Astrocyte (in vitro differentiated cells and primary cell): ENCODE measurements around the gene MEI4.

Source experiments
- CTCF ChIP-seq: IDR thresholded peaks from 2 replicates; pipeline ENCODE4 v1.5.1; 2011; ENCODE audit warnings: low read depth, mild to moderate bottlenecking, inconsistent platforms, low read length, moderate library complexity; ENCODE audit not compliant: insufficient read depth
- EZH2 ChIP-seq: IDR thresholded peaks from 2 replicates; pipeline ENCODE4 v1.6.1; 2012; ENCODE audit warnings: mild to moderate bottlenecking, low read length, inconsistent platforms; ENCODE audit not compliant: insufficient read depth

GRCh38 chr6:77893391-77893790, 240.6 kb downstream of the MEI4 start:
- TF ChIP-seq CTCF (no peak), EZH2 (no peak)
